ENCODE data around the gene STYXL2. TPM values are rescaled to one million over a fixed set of nuclear protein-coding genes. Genes with fewer than 3 reads are reported as not detected.

STYXL2 gene
- total RNA-seq, 1 donor from 2014 or later: 0.27 TPM

- no peak for TF ChIP-seq CTCF (IDR thresholded peaks at IDR 0.05; ENCODE audit: partially characterized antibody, unreplicated experiment)
- H3K4me1 Mint-ChIP-seq (ENCODE audit: low read depth, unreplicated experiment): no peaks in the 10 kb centered on the region
- H3K4me3 Mint-ChIP-seq (ENCODE audit: unreplicated experiment): no peak overlapping the region
- H3K27me3 Mint-ChIP-seq (ENCODE audit: unreplicated experiment): peaks cover 2% of the 10 kb centered on the region
- DNase-seq: no peak
- H3K9me3 Mint-ChIP-seq (ENCODE audit: unreplicated experiment): peaks cover 9% of the 10 kb centered on the region
- no peak overlapping the region for H3K27ac Mint-ChIP-seq (ENCODE audit: unreplicated experiment)
- peaks cover 19% of the 10 kb centered on the region for H3K36me3 Mint-ChIP-seq (ENCODE audit: unreplicated experiment)
Measured at GRCh38 chr1:167111868-167112709, 18.2 kb downstream of the STYXL2 start.

GRCh38 chr1:167114725-167115124 lies 20.9 kb downstream of the STYXL2 start:
- no peak for DNase-seq
- H3K27me3 Mint-ChIP-seq (ENCODE audit: unreplicated experiment): peaks cover 6% of the 10 kb centered on the region
- peaks cover 4% of the 10 kb centered on the region for H3K4me1 Mint-ChIP-seq (ENCODE audit: low read depth, unreplicated experiment)
- H3K9me3 Mint-ChIP-seq (ENCODE audit: unreplicated experiment): peaks cover 11% of the 10 kb centered on the region
- H3K4me3 Mint-ChIP-seq (ENCODE audit: unreplicated experiment): no peak overlapping the region
- peaks cover 7% of the 10 kb centered on the region for H3K36me3 Mint-ChIP-seq (ENCODE audit: unreplicated experiment)
- no peak overlapping the region for H3K27ac Mint-ChIP-seq (ENCODE audit: unreplicated experiment)
- no peak for TF ChIP-seq CTCF (IDR thresholded peaks at IDR 0.05; ENCODE audit: partially characterized antibody, unreplicated experiment)

GRCh38 chr1:167115655-167116054 lies 21.8 kb downstream of the STYXL2 start:
- Mint-ChIP-seq H3K4me1 (ENCODE audit: low read depth, unreplicated experiment) (peaks cover 4% of the 10 kb centered on the region), H3K27ac (ENCODE audit: unreplicated experiment) (no peak overlapping the region), H3K27me3 (ENCODE audit: unreplicated experiment) (peaks cover 9% of the 10 kb centered on the region), H3K4me3 (ENCODE audit: unreplicated experiment) (no peak overlapping the region), H3K9me3 (ENCODE audit: unreplicated experiment) (peaks cover 6% of the 10 kb centered on the region), H3K36me3 (ENCODE audit: unreplicated experiment) (no peaks in the 10 kb centered on the region)
- no peak for DNase-seq
- no peak for TF ChIP-seq CTCF (IDR thresholded peaks at IDR 0.05; ENCODE audit: partially characterized antibody, unreplicated experiment)

- peaks cover 9% of the 10 kb centered on the region for H3K27me3 Mint-ChIP-seq (ENCODE audit: unreplicated experiment)
- H3K4me1 Mint-ChIP-seq (ENCODE audit: low read depth, unreplicated experiment): peaks cover 4% of the 10 kb centered on the region
- no peaks in the 10 kb centered on the region for H3K36me3 Mint-ChIP-seq (ENCODE audit: unreplicated experiment)
- H3K27ac Mint-ChIP-seq (ENCODE audit: unreplicated experiment): no peak overlapping the region
- DNase-seq: no peak
- TF ChIP-seq CTCF (IDR thresholded peaks at IDR 0.05; ENCODE audit: partially characterized antibody, unreplicated experiment): no peak
- peaks cover 5% of the 10 kb centered on the region for H3K9me3 Mint-ChIP-seq (ENCODE audit: unreplicated experiment)
- H3K4me3 Mint-ChIP-seq (ENCODE audit: unreplicated experiment): no peak overlapping the region
Measured at GRCh38 chr1:167116174-167116573, 22.3 kb downstream of the STYXL2 start.

GRCh38 chr1:167117225-167117624 lies 23.4 kb downstream of the STYXL2 start:
- no peak for DNase-seq
- Mint-ChIP-seq H3K27me3 (ENCODE audit: unreplicated experiment) (peaks cover 12% of the 10 kb centered on the region), H3K9me3 (ENCODE audit: unreplicated experiment) (peaks cover 5% of the 10 kb centered on the region), H3K4me1 (ENCODE audit: low read depth, unreplicated experiment) (peaks cover 4% of the 10 kb centered on the region), H3K4me3 (ENCODE audit: unreplicated experiment) (no peak overlapping the region), H3K27ac (ENCODE audit: unreplicated experiment) (no peak overlapping the region), H3K36me3 (ENCODE audit: unreplicated experiment) (no peaks in the 10 kb centered on the region)
- TF ChIP-seq CTCF (IDR thresholded peaks at IDR 0.05; ENCODE audit: partially characterized antibody, unreplicated experiment): no peak
